Measurements from ENCODE around the gene SEC24B.

Gene SEC24B

GRCh38 chr4:109589119-109589518, 155.5 kb downstream of the SEC24B start:
- DNase-seq: no peak

DNA sequence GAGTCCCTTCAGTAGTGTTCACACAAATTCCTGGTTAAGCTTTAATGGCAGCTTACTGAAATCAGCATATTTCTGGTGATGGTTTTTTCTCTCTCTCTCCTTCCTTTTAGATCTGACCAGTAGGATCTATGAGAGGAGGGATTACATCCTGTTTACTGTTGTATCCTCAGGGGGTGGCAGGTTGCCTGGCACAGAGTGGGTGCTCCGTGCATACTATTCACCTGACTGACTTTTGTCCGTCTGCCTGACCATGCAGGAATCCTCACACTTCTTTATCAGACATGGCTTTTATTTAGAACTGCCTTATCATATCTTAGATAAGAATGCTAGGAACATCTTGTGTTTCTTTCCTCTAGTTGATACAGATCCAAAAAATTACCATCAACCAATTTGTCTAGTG, 156.0 kb downstream of the SEC24B start:
- DNase-seq: no peak

Measured in hematopoietic multipotent progenitor cell treated with erythropoietin and hydrocortisone succinate and interleukin-3 and kit ligand, for 6 days (in vitro differentiated cells).